Measurements from ENCODE around the gene HOXB1. TPM values are rescaled to one million over a fixed set of nuclear protein-coding genes. Genes with fewer than 3 reads are reported as not detected.
A peak's percentile ranks its signal among the peaks of the same experiment; 100 is the strongest.

The HOXB1 gene
- total and polyA plus RNA-seq, 2 of the 13 experiments (the other 11 are each of a cell fraction or from before 2014, with no cell fraction given): not detected

- Histone ChIP-seq H3K4me1 (ENCODE audit: insufficient read depth, low read length) (no peaks in the 10 kb centered on the region), H3K27ac (ENCODE audit: extremely low read length, insufficient read depth, low read length) (no peak overlapping the region), H3K4me2 (ENCODE audit: low read depth, low read length) (no peak overlapping the region), H3K9ac (ENCODE audit: insufficient read depth, low read depth, low read length) (no peak overlapping the region), H3K36me3 (replicated peaks in 1 of 2; ENCODE audit: control insufficient read depth in 1 of 2, insufficient read depth in 2 of 2, low read length in 2 of 2) (no peaks in the 10 kb centered on the region), H2AFZ (ENCODE audit: low read length) (no peak overlapping the region), H4K20me1 (ENCODE audit: insufficient read depth, low read length) (no peaks in the 10 kb centered on the region), H3K9me3 (ENCODE audit: low read length) (no peaks in the 10 kb centered on the region), H3K27me3 (ENCODE audit: control insufficient read depth in 1 of 2, insufficient read depth in 2 of 2, low read length in 2 of 2) (peaks cover 0 to 22% of the 10 kb centered on the region in 2 experiments; a peak in 1 of 5 replicates), H3K79me2 (ENCODE audit: insufficient read depth, low read length) (no peaks in the 10 kb centered on the region), H3K4me3 (replicated peaks in 1 of 3; ENCODE audit: insufficient read depth in 1 of 3, low read depth in 2 of 3, low read length in 3 of 3) (no peak overlapping the region)
- ChIA-PET CTCF (ENCODE audit: low intra/inter-chr PET ratio, low total read pairs) (no interaction called here), POLR2A (no interaction called here)
- intact Hi-C loops (cut with micrococcal nuclease; ENCODE audit: unreplicated experiment) (no loop called here), in situ Hi-C loops (cut with HindIII; ENCODE audit: extremely low pct_ligation_motif_present, low pct_unique_long_range_greater_than_20kb) (no loop called here)
- DNase-seq (ENCODE audit: low spot score) (peak; percentile 33), FAIRE-seq (no peak), ATAC-seq (peak; percentile 34; the same call in 1 of the 3 replicates)
- whole genome bisulfite sequencing (ENCODE audit: low lambda C conversion rate): 0% methylated on average over 1 of the region's 1 CpG
- BruUV-seq (replicated peaks): no TSS peak
- peak; percentile 85 for TF ChIP-seq FOSL2 (CRISPR knock-in tag; IDR thresholded peaks at IDR 0.05)
- no peak for TF ChIP-seq FOXP4 (CRISPR knock-in tag; IDR thresholded peaks at IDR 0.05)
- no peak for TF ChIP-seq CCDC6 (CRISPR knock-in tag; IDR thresholded peaks at IDR 0.05)
- TF ChIP-seq HOXA3 (CRISPR knock-in tag; IDR thresholded peaks at IDR 0.05): no peak
- no peak for TF ChIP-seq AHDC1 (CRISPR knock-in tag; IDR thresholded peaks at IDR 0.05; ENCODE audit: borderline replicate concordance)
- TF ChIP-seq POLR2A (IDR thresholded peaks at IDR 0.05; ENCODE audit: insufficient read depth in 1 of 2, low read depth in 2 of 2, low read length in 2 of 2): no peak
- TF ChIP-seq RFX1 (IDR thresholded peaks at IDR 0.05): 0 out of 2 replicates have a peak, but pooled peaks have one; percentile 27
- no peak for TF ChIP-seq STAT6 (CRISPR knock-in tag; IDR thresholded peaks at IDR 0.05; ENCODE audit: borderline replicate concordance)
- no peak for TF ChIP-seq YY1 (IDR thresholded peaks at IDR 0.05; ENCODE audit: insufficient read depth, insufficient replicate concordance, low read depth, low read length)
- no peak for TF ChIP-seq NFYC (CRISPR knock-in tag; IDR thresholded peaks at IDR 0.05)
- no peak for TF ChIP-seq SNAI1 (CRISPR knock-in tag; IDR thresholded peaks at IDR 0.05; ENCODE audit: borderline replicate concordance)
- no peak for TF ChIP-seq BHLHE40 (IDR thresholded peaks at IDR 0.05; ENCODE audit: low read length)
Observed at GRCh38 chr17:48505788-48506187, 25.0 kb downstream of the HOXB1 start.
